ENCODE data around the gene ATE1.

GRCh38 chr10:121819049-121819448, 108.8 kb downstream of the ATE1 start:
- no peak for TF ChIP-seq CTCF (IDR thresholded peaks at IDR 0.05; ENCODE audit: low read length)
- no peak for TF ChIP-seq EZH2 (IDR thresholded peaks at IDR 0.05; ENCODE audit: borderline replicate concordance, low read length)

Measured in OCI-LY1 (cell line).